GM13977 (cell line): ENCODE data around the gene AKT3.

Source experiments
- DNase-seq: peaks from one replicate; pipeline ENCODE4 v3.0.0; 2012; ENCODE audit warnings: low spot score
- in situ Hi-C: fragments of 300-500 bp; cut with MboI; formaldehyde crosslinking; loops from one replicate; pipeline ENCODE4 v1.12.0; 2022; ENCODE audit warnings: low sequenced_read_pairs, low pct_unique_long_range_greater_than_20kb, mixed read lengths, inconsistent platforms; ENCODE audit not compliant: unreplicated experiment
- TF ChIP-seq, protein P1 (sequence below): IDR thresholded peaks from 2 replicates; pipeline ENCODE4 v1.5.1; 2012; ENCODE audit warnings: mild to moderate bottlenecking, control low read depth; ENCODE audit not compliant: insufficient read depth; ENCODE audit errors: extremely low read depth, missing control alignments

AKT3 gene

DNA sequence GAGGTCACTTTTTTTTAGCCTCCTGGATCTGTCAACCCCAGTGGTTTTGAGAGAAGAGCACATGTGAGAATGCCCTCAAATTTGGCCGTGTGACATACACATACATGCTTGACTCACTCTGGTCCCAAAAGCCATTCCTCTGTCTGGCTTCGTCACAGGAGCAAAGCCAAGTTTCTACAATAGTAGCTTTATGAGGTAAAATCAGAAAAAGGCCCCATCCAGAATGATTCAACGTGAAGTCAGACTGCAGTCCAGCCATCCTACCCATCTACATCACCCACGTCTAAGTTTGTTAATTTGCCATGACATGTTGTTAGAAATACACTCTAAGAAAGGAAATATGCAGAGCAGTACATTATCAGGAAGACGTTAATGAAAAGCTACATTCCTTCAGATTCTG, 349.0 kb downstream of the AKT3 start:
- in situ Hi-C loops, result no loop called here
- TF ChIP-seq, protein P1, sequence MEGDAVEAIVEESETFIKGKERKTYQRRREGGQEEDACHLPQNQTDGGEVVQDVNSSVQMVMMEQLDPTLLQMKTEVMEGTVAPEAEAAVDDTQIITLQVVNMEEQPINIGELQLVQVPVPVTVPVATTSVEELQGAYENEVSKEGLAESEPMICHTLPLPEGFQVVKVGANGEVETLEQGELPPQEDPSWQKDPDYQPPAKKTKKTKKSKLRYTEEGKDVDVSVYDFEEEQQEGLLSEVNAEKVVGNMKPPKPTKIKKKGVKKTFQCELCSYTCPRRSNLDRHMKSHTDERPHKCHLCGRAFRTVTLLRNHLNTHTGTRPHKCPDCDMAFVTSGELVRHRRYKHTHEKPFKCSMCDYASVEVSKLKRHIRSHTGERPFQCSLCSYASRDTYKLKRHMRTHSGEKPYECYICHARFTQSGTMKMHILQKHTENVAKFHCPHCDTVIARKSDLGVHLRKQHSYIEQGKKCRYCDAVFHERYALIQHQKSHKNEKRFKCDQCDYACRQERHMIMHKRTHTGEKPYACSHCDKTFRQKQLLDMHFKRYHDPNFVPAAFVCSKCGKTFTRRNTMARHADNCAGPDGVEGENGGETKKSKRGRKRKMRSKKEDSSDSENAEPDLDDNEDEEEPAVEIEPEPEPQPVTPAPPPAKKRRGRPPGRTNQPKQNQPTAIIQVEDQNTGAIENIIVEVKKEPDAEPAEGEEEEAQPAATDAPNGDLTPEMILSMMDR, result no peak
- DNase-seq, result no peak

DNA sequence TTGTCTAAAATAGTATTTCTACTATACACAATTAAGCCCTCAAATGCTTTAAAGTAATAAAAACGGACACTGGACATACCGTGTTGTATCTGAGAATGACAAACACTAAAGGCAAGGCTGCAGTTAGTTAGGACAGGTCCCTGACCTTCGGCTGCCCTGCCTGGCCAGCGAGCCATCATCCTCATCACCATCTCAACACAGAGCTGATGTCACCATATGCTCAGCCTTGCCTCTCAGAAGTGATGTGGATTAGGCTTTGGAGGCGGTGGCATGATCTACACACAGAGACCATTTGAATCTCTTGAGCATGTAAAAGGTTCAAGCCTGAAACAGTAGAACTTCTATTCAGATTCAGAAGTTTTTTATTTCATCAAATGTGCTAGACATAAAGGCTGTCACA, 349.5 kb downstream of the AKT3 start:
- TF ChIP-seq, protein P1, result no peak
- in situ Hi-C loops, result no loop called here
- no peak for DNase-seq

DNA sequence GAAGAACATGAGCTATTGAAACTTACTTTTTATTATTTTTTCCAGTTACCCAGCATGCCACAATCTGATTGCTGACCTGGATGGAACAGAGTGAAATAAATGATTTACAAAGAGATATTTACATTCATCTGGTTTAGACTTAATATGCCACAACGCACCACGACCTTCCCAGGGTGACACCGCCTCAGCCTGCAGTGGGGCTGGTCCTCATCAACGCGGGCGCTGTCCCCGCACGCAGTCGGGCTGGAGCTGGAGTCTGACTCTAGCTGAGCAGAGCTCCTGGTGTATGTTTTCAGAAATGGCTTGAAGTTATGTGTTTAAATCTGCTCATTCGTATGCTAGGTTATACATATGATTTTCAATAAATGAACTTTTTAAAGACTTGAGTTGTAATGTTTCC, 350.3 kb downstream of the AKT3 start:
- TF ChIP-seq, protein P1, result no peak
- in situ Hi-C loops, result no loop called here
- no peak for DNase-seq

DNA sequence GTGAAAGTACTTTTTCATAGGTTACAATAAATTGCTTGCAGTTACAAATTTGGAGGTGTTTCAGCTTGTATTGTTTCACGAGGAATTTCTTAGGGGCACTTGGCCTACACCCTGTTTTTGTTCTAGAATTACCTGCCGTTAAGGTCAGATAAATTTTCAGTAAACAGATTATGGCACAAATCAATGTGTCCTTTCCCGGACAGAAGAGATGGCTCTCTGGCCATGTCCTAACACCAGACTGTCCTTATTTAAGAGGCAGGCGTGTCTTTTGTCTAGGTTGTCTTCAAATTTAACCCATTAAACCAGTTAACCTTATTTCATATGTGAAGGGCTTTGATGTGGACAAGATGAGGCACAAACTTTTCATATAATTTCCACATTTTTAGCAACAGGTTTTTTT, 350.8 kb downstream of the AKT3 start:
- no peak for DNase-seq
- TF ChIP-seq, protein P1, result no peak
- in situ Hi-C loops, result no loop called here

DNA sequence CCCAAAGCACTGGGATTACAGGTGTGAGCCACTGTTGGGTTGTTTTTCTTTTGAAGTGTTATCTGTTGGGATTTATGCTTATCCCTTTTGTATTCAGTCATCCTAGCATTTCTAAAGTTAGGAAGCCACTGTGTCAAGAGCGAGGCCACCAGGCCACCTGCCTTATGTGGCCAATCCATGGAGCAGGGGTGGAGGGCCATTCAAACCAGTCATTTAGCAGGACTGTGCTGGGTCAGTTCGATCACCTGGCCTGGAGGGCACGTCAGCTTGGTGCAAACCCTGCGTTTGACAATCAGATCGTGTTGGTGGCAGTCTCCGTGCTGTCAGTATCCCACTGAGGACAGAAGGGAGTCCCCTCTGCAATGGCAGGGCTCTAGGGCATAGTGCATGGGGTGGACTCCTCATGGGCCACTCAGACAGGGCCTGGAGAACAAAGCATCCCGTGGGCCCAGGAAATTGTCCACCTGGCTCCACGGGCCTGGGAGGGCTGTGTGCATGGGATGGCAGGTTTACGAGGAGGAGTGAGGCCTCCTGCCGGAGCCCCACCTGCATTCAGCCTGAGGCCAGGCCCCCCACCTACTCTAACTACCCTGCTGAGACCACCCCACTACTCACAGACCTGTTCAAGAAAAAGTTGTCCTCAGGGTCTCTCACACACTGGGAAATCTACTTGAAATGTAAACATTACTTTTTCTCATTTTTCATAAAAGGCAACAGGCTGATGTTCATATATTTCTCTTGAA, 351.9 kb downstream of the AKT3 start:
- DNase-seq, result no peak
- in situ Hi-C loops, result no loop called here
- TF ChIP-seq, protein P1, result no peak

DNA sequence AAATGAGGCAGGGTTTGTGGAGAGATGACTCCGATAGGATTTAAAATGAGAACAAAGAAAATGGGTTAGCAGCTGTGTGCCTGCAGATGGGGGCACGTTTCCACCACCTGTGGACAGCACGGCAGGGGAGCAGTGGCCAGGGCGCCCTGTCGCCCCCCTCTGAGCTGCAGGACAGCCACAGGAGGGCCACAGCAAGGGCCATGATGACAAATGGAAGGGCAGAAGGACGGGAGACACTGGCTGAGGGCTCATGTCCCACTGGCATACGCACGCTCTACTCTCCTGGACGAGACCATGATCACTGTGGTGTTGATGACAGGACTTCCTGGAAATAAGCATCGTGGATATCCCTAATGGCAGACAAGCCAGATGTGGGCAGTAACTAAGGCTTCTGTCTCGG, 353.2 kb downstream of the AKT3 start:
- peak; percentile 19 for DNase-seq
- TF ChIP-seq, protein P1, result no peak
- in situ Hi-C loops, result no loop called here
